IPS-20b (cell line): Measurements from ENCODE around the gene DAGLA.

Experiments
- H3K27ac ChIP-seq: one replicate; pipeline ENCODE4 v1.5.1; 2013; ENCODE audit warnings: low read length
- H3K27me3 ChIP-seq: 2 replicates; pipeline ENCODE4 v1.6.1; 2013; ENCODE audit warnings: mild to moderate bottlenecking, low read length, inconsistent platforms; ENCODE audit not compliant: insufficient read depth
- H3K36me3 ChIP-seq: 2 replicates; pipeline ENCODE4 v1.6.1; 2013; ENCODE audit warnings: low read depth, mild to moderate bottlenecking, inconsistent platforms, low read length, moderate library complexity; ENCODE audit not compliant: insufficient read depth
- H3K4me1 ChIP-seq: 2 replicates; pipeline ENCODE4 v1.6.1; 2013; ENCODE audit warnings: mild to moderate bottlenecking, control low read depth, inconsistent platforms, low read length, moderate library complexity; ENCODE audit not compliant: insufficient read depth
- H3K4me3 ChIP-seq: 2 replicates; pipeline ENCODE4 v1.5.1; 2013; ENCODE audit warnings: mild to moderate bottlenecking, low read length, inconsistent platforms
- H3K9ac ChIP-seq: 2 replicates; pipeline ENCODE4 v1.6.1; 2013; ENCODE audit warnings: low read depth, mild to moderate bottlenecking, inconsistent platforms, low read length, moderate library complexity
- H3K9me3 ChIP-seq: 2 replicates; pipeline ENCODE4 v1.6.1; 2013; ENCODE audit warnings: mild to moderate bottlenecking, low read depth, low read length, inconsistent platforms; ENCODE audit not compliant: insufficient read depth

Gene DAGLA

DNA sequence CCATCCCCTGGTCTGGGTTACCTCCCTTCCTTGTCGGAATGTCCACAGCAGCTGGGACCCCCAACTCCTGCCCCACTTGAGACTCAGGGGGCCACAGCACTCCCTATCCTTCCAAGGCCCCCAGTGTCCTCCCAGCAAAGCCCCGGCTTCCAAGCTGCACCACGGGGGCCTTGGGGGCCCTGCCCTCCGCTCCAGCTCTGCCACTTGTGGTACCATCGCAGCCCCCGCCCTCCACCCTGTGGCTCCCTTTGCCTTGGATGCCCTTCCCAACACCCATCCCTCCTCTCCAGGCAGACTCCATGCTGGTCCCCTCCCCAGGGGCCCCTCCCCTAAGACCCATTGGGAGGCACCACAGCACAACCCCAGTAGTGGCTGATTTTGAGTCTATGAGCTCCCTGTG is 94.9 kb downstream of the DAGLA start:
- H3K9ac ChIP-seq, result no peak overlapping the region
- peaks cover 7% of the 10 kb centered on the region; the same call in 1 of the 2 replicates for H3K4me1 ChIP-seq
- H3K9me3 ChIP-seq, result no peaks in the 10 kb centered on the region
- H3K4me3 ChIP-seq, result no peak overlapping the region
- H3K27me3 ChIP-seq, result no peaks in the 10 kb centered on the region
- H3K36me3 ChIP-seq, result no peaks in the 10 kb centered on the region
- no peak overlapping the region for H3K27ac ChIP-seq

DNA sequence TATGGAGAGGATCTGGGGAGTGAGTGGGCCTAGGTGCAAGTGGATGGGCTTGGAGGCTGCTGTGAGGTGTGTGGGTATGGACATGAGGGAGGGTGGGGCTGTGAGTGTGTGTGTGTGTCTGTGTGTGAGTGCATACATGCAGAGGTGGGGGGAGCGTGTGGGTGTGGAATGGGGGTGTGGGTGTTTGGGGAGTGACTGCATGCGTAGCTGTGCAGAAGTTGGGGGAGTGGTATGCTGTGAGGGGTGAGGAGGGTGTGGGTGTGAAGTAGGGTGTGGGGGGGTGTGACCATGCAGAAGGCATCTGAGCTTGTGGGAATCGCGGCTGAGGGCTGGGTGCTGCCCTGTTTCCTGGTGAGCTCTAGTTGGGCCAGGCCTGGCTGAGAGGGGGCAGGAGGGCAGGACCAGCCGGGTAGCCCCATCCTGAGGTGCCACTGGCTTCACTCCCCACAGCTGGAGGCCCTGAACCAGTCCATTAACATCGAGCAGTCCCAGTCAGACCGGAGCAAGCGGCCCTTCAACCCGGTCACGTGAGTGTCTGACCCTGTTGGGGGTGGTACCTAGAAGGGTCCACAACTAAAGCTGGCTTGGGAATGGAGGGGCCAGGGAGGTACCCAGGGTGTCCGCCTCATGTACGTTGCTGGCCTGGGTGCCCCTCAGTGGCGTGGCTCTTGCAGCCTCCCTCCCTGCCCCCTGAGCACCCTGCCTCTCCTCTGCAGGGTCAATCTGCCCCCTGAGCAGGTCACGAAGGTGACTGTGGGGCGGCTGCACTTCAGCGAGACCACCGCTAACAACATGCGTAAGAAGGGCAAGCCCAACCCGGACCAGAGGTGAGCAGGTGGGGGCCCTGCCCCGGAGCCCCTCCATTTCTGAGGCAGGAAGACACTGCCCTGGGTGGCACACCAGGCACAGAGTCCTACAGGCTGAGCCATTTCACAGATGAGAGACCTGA is 95.7 kb downstream of the DAGLA start:
- H3K4me3 ChIP-seq, result no peak overlapping the region
- no peaks in the 10 kb centered on the region for H3K27me3 ChIP-seq
- H3K9ac ChIP-seq, result no peak overlapping the region
- H3K36me3 ChIP-seq, result no peaks in the 10 kb centered on the region
- H3K9me3 ChIP-seq, result no peaks in the 10 kb centered on the region
- peaks cover 7% of the 10 kb centered on the region; the same call in 1 of the 2 replicates for H3K4me1 ChIP-seq
- no peak overlapping the region for H3K27ac ChIP-seq

DNA sequence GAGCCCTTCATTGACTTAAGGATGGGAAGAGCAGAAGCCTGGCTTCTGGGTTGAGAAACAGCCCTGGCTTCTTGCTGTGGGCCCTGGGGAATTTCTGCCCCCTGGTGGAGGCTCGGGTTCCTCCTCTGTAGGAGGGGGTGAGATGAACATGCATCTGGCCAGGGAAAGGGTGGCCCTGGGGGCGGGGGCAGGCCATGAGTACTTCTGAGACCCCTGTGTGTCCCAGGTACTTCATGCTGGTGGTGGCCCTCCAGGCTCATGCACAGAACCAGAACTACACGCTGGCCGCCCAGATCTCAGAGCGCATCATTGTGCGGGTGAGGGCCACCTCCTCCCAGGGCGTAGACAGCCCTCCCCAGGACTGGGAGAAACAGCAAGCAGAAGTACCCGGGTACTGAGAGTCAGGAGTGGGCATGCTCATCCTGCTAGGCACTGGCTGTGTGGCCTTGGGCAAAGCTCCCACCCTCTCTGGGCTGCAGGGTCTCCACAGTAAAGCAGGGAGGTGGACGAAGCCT is 96.4 kb downstream of the DAGLA start:
- H3K36me3 ChIP-seq, result no peaks in the 10 kb centered on the region
- H3K9ac ChIP-seq, result no peak overlapping the region
- no peaks in the 10 kb centered on the region for H3K27me3 ChIP-seq

GRCh38 chr11:61777234-61778090 is 97.3 kb downstream of the DAGLA start:
- Histone ChIP-seq H3K36me3 (no peaks in the 10 kb centered on the region), H3K4me1 (peaks cover under 1% of the 10 kb centered on the region; the same call in 1 of the 2 replicates), H3K27me3 (no peaks in the 10 kb centered on the region), H3K9me3 (no peaks in the 10 kb centered on the region), H3K4me3 (no peak overlapping the region), H3K9ac (no peak overlapping the region), H3K27ac (no peak overlapping the region)

More for the DNA sequence above, 96.4 kb downstream of the DAGLA start:
- H3K9me3 ChIP-seq, result no peaks in the 10 kb centered on the region
- peaks cover 7% of the 10 kb centered on the region; the same call in 1 of the 2 replicates for H3K4me1 ChIP-seq
- H3K4me3 ChIP-seq, result no peak overlapping the region
- H3K27ac ChIP-seq, result no peak overlapping the region

DNA sequence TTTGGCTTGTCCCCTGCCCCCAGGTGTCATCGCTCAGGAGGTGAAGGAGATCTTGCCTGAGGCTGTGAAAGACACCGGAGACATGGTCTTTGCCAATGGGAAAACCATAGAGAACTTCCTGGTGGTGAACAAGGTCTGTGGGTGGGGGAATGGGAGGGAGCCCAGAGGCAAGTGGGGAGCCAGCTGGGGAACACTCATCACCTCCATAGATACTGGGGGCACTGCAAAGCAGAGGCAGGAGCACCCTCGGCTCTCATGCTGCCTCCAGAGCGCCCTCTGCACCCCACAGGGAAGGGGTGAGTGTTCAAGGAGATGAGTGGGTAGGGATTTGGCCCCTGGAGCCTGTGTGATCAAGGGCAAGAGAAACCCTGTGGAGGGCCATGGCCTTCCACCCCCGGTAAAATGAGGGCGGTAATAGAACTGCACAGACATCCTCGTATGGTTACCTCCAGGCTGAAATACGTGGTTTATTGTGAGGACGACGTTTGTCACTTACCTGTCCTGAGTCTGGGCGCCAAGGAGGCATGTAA is 98.2 kb downstream of the DAGLA start:
- Histone ChIP-seq H3K9me3 (no peaks in the 10 kb centered on the region), H3K36me3 (no peaks in the 10 kb centered on the region), H3K27ac (no peak overlapping the region), H3K27me3 (no peaks in the 10 kb centered on the region), H3K9ac (no peak overlapping the region), H3K4me1 (no peaks in the 10 kb centered on the region), H3K4me3 (no peak overlapping the region)

- Histone ChIP-seq H3K9me3 (no peaks in the 10 kb centered on the region), H3K4me3 (no peak overlapping the region), H3K36me3 (no peaks in the 10 kb centered on the region), H3K9ac (no peak overlapping the region), H3K27ac (no peak overlapping the region), H3K27me3 (no peaks in the 10 kb centered on the region), H3K4me1 (no peaks in the 10 kb centered on the region)
Observed at GRCh38 chr11:61778920-61779650, 98.9 kb downstream of the DAGLA start.

DNA sequence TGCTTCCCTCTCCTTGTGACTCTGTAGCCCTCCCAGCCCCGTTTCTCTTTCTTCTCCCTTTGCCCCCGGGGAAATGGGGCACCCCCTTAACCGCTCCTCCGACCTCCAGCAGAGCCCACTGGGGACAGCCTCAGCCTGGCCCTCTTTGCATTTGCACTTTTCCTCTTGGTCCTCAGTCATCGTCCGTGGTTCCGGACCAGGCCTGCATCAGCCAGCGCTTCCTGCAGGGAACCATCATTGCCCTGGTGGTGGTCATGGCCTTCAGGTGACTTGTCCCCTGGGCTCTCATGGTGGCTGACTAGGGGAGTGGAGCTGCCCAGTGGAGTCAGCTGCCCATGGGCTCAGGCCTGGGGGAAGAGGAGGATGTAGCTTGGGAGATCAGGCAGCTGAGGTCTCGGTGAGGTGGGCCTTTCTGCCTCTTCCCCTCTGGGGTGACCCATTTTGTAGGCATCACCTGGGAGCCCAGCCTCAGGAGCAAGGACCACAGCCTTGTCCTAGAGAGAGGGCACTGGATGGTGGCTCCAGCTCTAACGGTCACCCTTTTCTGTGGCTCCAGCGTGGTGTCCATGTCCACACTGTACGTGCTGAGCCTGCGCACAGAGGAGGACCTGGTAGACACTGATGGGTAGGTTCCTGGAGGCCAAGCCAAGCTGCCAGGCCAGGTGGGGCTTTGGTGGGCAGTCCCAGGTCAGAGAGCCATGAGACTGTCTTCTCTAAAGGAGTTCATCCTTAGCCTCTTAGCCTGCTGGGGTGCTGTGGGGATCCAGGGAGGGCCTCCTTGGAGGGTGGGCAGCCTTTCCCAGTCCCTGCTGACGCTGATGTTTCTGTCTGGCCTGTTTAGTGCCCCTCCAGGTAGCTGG is 99.7 kb downstream of the DAGLA start:
- Histone ChIP-seq H3K4me1 (no peaks in the 10 kb centered on the region), H3K36me3 (peaks cover 8% of the 10 kb centered on the region), H3K27ac (no peak overlapping the region), H3K9me3 (no peaks in the 10 kb centered on the region), H3K4me3 (no peak overlapping the region), H3K9ac (no peak overlapping the region), H3K27me3 (no peaks in the 10 kb centered on the region)

GRCh38 chr11:61780581-61781162 is 100.5 kb downstream of the DAGLA start:
- H3K36me3 ChIP-seq, result peaks cover 15% of the 10 kb centered on the region
- no peak overlapping the region for H3K4me3 ChIP-seq
- no peaks in the 10 kb centered on the region for H3K4me1 ChIP-seq
- no peak overlapping the region for H3K27ac ChIP-seq
- no peaks in the 10 kb centered on the region for H3K27me3 ChIP-seq
- H3K9ac ChIP-seq, result no peak overlapping the region
- no peaks in the 10 kb centered on the region for H3K9me3 ChIP-seq

DNA sequence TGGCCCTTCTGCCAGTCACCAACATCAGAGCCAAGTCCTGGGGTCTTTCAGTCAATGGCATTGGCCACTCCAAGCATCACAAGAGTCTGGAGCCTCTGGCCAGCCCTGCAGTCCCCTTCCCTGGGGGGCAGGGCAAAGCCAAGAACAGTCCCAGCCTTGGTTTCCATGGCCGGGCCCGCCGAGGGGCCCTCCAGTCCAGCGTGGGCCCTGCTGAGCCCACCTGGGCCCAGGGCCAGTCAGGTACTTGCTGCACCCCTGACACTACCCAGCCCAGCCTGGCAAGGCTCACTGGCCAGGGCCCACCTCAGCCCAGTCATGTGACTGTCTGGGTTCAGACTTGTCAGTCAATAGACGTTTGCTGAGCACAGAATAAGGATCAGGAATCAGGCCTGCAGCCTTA is 101.4 kb downstream of the DAGLA start:
- Histone ChIP-seq H3K9ac (no peak overlapping the region), H3K36me3 (peaks cover 24% of the 10 kb centered on the region), H3K27ac (no peak overlapping the region), H3K9me3 (no peaks in the 10 kb centered on the region), H3K4me1 (no peaks in the 10 kb centered on the region), H3K4me3 (no peak overlapping the region), H3K27me3 (no peaks in the 10 kb centered on the region)

DNA sequence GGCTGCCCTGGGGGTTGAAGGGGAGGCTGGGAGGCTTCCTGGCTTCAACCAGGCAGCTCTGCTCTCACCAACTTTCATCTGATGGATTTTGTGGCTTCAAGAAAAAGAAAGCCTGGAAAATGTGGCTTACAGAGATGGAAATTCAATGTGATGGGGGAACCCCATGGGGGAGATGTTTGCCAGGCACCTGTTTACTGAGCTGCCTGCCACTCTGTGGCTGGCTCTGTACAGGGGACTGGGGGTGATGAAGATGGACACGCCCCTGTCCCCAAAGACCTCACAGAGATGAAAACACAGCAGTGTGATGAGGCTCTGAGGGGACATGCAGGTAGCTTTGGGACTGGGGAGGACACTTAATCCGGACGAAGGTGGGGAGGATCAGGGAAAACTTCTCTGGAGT is 102.1 kb downstream of the DAGLA start:
- no peak overlapping the region for H3K9ac ChIP-seq
- no peak overlapping the region for H3K4me3 ChIP-seq
- peaks cover 31% of the 10 kb centered on the region for H3K36me3 ChIP-seq
- no peaks in the 10 kb centered on the region for H3K4me1 ChIP-seq
- no peaks in the 10 kb centered on the region for H3K27me3 ChIP-seq
- no peaks in the 10 kb centered on the region for H3K9me3 ChIP-seq
- no peak overlapping the region for H3K27ac ChIP-seq
